ENCODE measurements around the gene RINT1. TPM values are rescaled to one million over a fixed set of nuclear protein-coding genes. Genes with fewer than 3 reads are reported as not detected.
A peak's percentile ranks its signal among the peaks of the same experiment; 100 is the strongest.
"Not testable (repeated sequence)": the region's sequence is repeated elsewhere in the genome, so short reads cannot be mapped to it uniquely, and the experiment has no call there.

The RINT1 gene
- total RNA-seq, 1 experiment from 2014 or later: 26.6 TPM

GRCh38 chr7:105519353-105519752 is 12.6 kb upstream of the RINT1 start:
- H3K4me3 Mint-ChIP-seq: peak overlapping the region; percentile 53
- TF ChIP-seq CDX4 (CRISPR knock-in tag; IDR thresholded peaks at IDR 0.05; ENCODE audit: borderline replicate concordance) (no peak), MYBL2 (CRISPR knock-in tag; IDR thresholded peaks at IDR 0.05) (no peak), IRF2 (CRISPR knock-in tag; IDR thresholded peaks at IDR 0.05; ENCODE audit: borderline replicate concordance, low read depth) (no peak), ZNF512 (CRISPR knock-in tag; IDR thresholded peaks at IDR 0.05; ENCODE audit: borderline replicate concordance) (no peak), ATF6 (CRISPR knock-in tag; IDR thresholded peaks at IDR 0.05) (no peak), NFYB (CRISPR knock-in tag; conservative IDR thresholded peaks at IDR 0.05; ENCODE audit: low read depth) (no peak), RORB (CRISPR knock-in tag; IDR thresholded peaks at IDR 0.05) (no peak), HMGXB4 (CRISPR knock-in tag; IDR thresholded peaks at IDR 0.05) (no peak), ZNF425 (CRISPR knock-in tag; conservative IDR thresholded peaks at IDR 0.05) (no peak), ZBTB21 (CRISPR knock-in tag; IDR thresholded peaks at IDR 0.05; ENCODE audit: borderline replicate concordance) (no peak)
- TF ChIP-seq, protein P1, sequence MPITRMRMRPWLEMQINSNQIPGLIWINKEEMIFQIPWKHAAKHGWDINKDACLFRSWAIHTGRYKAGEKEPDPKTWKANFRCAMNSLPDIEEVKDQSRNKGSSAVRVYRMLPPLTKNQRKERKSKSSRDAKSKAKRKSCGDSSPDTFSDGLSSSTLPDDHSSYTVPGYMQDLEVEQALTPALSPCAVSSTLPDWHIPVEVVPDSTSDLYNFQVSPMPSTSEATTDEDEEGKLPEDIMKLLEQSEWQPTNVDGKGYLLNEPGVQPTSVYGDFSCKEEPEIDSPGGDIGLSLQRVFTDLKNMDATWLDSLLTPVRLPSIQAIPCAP (CRISPR knock-in tag; IDR thresholded peaks at IDR 0.05): no peak
- H3K4me1 Mint-ChIP-seq: peaks cover 12% of the 10 kb centered on the region
- ChIA-PET POLR2A (no interaction called here), CTCF (interaction anchor here (1.8 kb wide), 1 partner anchor 12 kb away, joined by 9 read pairs; the partner anchor contains the start of gene RINT1)
- H3K36me3 Mint-ChIP-seq: peaks cover 31% of the 10 kb centered on the region
- peak overlapping the region; percentile 43; the same call in 1 of the 2 replicates for H3K27ac Mint-ChIP-seq
- H3K9me3 Mint-ChIP-seq: no peaks in the 10 kb centered on the region; the same call in 1 of the 2 replicates
- no peak for ATAC-seq
- DNase-seq (ENCODE audit: low spot score): no peak
- H3K27me3 Mint-ChIP-seq (ENCODE audit: low read depth): peaks cover 5% of the 10 kb centered on the region; the same call in 1 of the 2 replicates

GRCh38 chr7:105520620-105521019 is 11.4 kb upstream of the RINT1 start:
- H3K9me3 Mint-ChIP-seq; DNase-seq (ENCODE audit: low spot score); ATAC-seq; POLR2A ChIA-PET; H3K27ac Mint-ChIP-seq: not testable (repeated sequence)
- Mint-ChIP-seq H3K36me3 (peaks cover 32% of the 10 kb centered on the region), H3K4me3 (peak overlapping the region; percentile 98), H3K27me3 (ENCODE audit: low read depth) (peaks cover 15% of the 10 kb centered on the region), H3K4me1 (peaks cover 12% of the 10 kb centered on the region)
- CTCF ChIA-PET: interaction anchor here (2.2 kb wide), 1 partner anchor 11 kb away, joined by 10 read pairs; the partner anchor contains the start of gene RINT1
- peak; percentile 99 for TF ChIP-seq ZNF121 (CRISPR knock-in tag; IDR thresholded peaks at IDR 0.05)

All from WTC11 (cell line).